GM23338 (cell line): ENCODE data around the gene SLC5A5. TPM values are rescaled to one million over a fixed set of nuclear protein-coding genes. Genes with fewer than 3 reads are reported as not detected.
A peak's percentile ranks its signal among the peaks of the same experiment; 100 is the strongest.

Experiments used
- ATAC-seq: fragments of 200-7000 bp; cut with Tn5 transposase; 3 replicates; pipeline ENCODE4 v1.9.1; 2020
- DNase-seq: peaks from one replicate; pipeline ENCODE4 v3.0.0-alpha.2; 2015; ENCODE audit warnings: low spot score
- H2AFZ ChIP-seq: fragments of 200-600 bp; sonication (generic); 2 replicates; pipeline ENCODE4 v1.8.0; 2016; ENCODE audit warnings: antibody characterized with exemption, mild to moderate bottlenecking, moderate library complexity
- H3F3A ChIP-seq: fragments of 200-600 bp; sonication (generic); replicated peaks from 2 replicates; pipeline ENCODE4 v1.8.0; 2017; ENCODE audit warnings: antibody characterized with exemption, mixed run types, low read depth
- H3K27ac ChIP-seq: fragments of 200-600 bp; sonication (generic); 2 replicates; pipeline ENCODE4 v1.6.1; 2016; ENCODE audit warnings: low read depth
- H3K27me3 ChIP-seq: fragments of 200-600 bp; sonication (generic); 2 replicates; pipeline ENCODE4 v1.8.0; 2016; ENCODE audit warnings: mild to moderate bottlenecking, mixed run types, moderate library complexity; ENCODE audit not compliant: insufficient read depth
- H3K36me3 ChIP-seq: fragments of 200-600 bp; sonication (generic); 2 replicates; pipeline ENCODE4 v1.8.0; 2016; ENCODE audit warnings: mild to moderate bottlenecking; ENCODE audit not compliant: insufficient read depth
- H3K4me1 ChIP-seq: fragments of 200-600 bp; sonication (generic); 2 replicates; pipeline ENCODE4 v1.8.0; 2016; ENCODE audit warnings: mild to moderate bottlenecking, moderate library complexity; ENCODE audit not compliant: insufficient read depth
- H3K4me2 ChIP-seq: fragments of 200-600 bp; sonication (generic); 2 replicates; pipeline ENCODE4 v1.7.1; 2017; ENCODE audit warnings: mixed run types
- H3K4me3 ChIP-seq: fragments of 200-600 bp; sonication (generic); 2 replicates; pipeline ENCODE4 v1.6.1; 2016; ENCODE audit warnings: mixed run types
- H3K79me2 ChIP-seq: fragments of 200-600 bp; sonication (generic); replicated peaks from 2 replicates; pipeline ENCODE4 v1.8.0; 2017; ENCODE audit warnings: mild to moderate bottlenecking; ENCODE audit not compliant: insufficient read depth
- H3K9me2 ChIP-seq: fragments of 200-600 bp; sonication (generic); 2 replicates; pipeline ENCODE4 v1.8.0; 2017; ENCODE audit not compliant: insufficient read depth
- H4K20me1 ChIP-seq: fragments of 200-600 bp; sonication (generic); replicated peaks from 2 replicates; pipeline ENCODE4 v1.8.0; 2017; ENCODE audit warnings: mild to moderate bottlenecking; ENCODE audit not compliant: insufficient read depth
- H3K27ac Mint-ChIP-seq: 2 replicates; pipeline ENCODE4 v1.8.0; 2020; ENCODE audit warnings: inconsistent platforms, mild to moderate bottlenecking, moderate library complexity, mixed read lengths
- H3K27me3 Mint-ChIP-seq: 3 replicates; pipeline ENCODE4 v1.8.0; 2022; ENCODE audit warnings: low read depth, mild to moderate bottlenecking, moderate library complexity, mixed read lengths, inconsistent platforms; ENCODE audit not compliant: insufficient read depth, poor library complexity
- H3K36me3 Mint-ChIP-seq: 3 replicates; pipeline ENCODE4 v1.8.0; 2021; ENCODE audit warnings: low read depth, mild to moderate bottlenecking, inconsistent platforms, moderate library complexity, mixed read lengths
- H3K4me1 Mint-ChIP-seq: 3 replicates; pipeline ENCODE4 v1.8.0; 2020; ENCODE audit warnings: mild to moderate bottlenecking, inconsistent platforms, mixed read lengths
- H3K4me3 Mint-ChIP-seq: 3 replicates; pipeline ENCODE4 v1.8.0; 2021; ENCODE audit warnings: moderate library complexity, mild to moderate bottlenecking, inconsistent platforms, mixed read lengths
- H3K9me3 Mint-ChIP-seq: 3 replicates; pipeline ENCODE4 v1.8.0; 2020; ENCODE audit warnings: moderate library complexity, mild to moderate bottlenecking, inconsistent platforms, mixed read lengths
- EZH2phosphoT487 ChIP-seq: fragments of 200-600 bp; sonication (generic); IDR thresholded peaks from one replicate; pipeline ENCODE4 v1.8.1; 2018; ENCODE audit warnings: antibody characterized with exemption; ENCODE audit not compliant: unreplicated experiment
- NANOG ChIP-seq: IDR thresholded peaks from 2 replicates; pipeline ENCODE4 v1.6.1; 2016; ENCODE audit warnings: antibody characterized with exemption, borderline replicate concordance
- STAT1 ChIP-seq: IDR thresholded peaks from one replicate; pipeline ENCODE4 v1.6.1; 2016; ENCODE audit warnings: antibody characterized with exemption; ENCODE audit not compliant: unreplicated experiment
- ZNF114 ChIP-seq: fragments of 250-450 bp; sonication (Bioruptor Pico); IDR thresholded peaks from 2 replicates; pipeline ENCODE4 v1.5.0; 2020; ENCODE audit warnings: mild to moderate bottlenecking, moderate library complexity
- ZNF331 ChIP-seq: fragments of 250-450 bp; sonication (Bioruptor Pico); IDR thresholded peaks from 2 replicates; pipeline ENCODE4 v1.5.0; 2020; ENCODE audit warnings: low read depth, mild to moderate bottlenecking, moderate library complexity
- polyA plus RNA-seq: library from polyadenylated mRNA; unstranded; fragments of >200 nt; fragmentation: Nextera tagmentation; extraction: Ambion mirVana; gene quantifications from 2 replicates; pipeline ENCODE4 v1.2.1, GENCODE V29; 2016
- total RNA-seq: library from RNA; depleted of rRNA; stranded (reverse); fragments of >200 nt; shearing (Covaris generic); gene quantifications from 2 replicates; pipeline ENCODE4 v1.2.3, GENCODE V29; 2014
- TF ChIP-seq, protein P1 (sequence below): fragments of 250-450 bp; sonication (Bioruptor Pico); IDR thresholded peaks from 2 replicates; pipeline ENCODE4 v1.5.0; 2020; ENCODE audit warnings: mild to moderate bottlenecking, moderate library complexity
- TF ChIP-seq, protein P2 (sequence below): IDR thresholded peaks from one replicate; pipeline ENCODE4 v1.6.1; 2018; ENCODE audit warnings: antibody characterized with exemption; ENCODE audit not compliant: unreplicated experiment

SLC5A5 gene
- total and polyA plus RNA-seq, 2 experiments from 2014 or later, result 1.0 to 2.1 TPM

DNA sequence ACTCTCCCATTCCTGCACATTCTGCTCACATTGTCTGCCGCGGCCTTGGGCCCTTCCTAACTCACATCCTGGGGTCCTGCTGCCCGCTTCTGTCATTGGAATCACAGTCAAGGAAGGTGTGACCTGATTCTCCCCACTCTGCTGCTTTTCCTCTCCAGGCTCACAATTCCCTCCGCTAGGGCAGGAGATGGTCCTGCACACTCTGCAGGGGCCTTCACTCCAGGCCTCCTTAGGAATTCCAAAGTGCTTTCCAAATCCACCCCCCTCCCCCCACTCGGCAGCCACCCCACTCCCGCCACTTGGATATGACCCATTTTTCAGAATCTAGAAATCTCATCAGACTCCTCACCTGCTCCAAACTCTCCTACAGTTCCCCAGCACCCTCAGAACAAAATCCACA is 3.1 kb upstream of the SLC5A5 start (continued):
- no peak for TF ChIP-seq EZH2phosphoT487

DNA sequence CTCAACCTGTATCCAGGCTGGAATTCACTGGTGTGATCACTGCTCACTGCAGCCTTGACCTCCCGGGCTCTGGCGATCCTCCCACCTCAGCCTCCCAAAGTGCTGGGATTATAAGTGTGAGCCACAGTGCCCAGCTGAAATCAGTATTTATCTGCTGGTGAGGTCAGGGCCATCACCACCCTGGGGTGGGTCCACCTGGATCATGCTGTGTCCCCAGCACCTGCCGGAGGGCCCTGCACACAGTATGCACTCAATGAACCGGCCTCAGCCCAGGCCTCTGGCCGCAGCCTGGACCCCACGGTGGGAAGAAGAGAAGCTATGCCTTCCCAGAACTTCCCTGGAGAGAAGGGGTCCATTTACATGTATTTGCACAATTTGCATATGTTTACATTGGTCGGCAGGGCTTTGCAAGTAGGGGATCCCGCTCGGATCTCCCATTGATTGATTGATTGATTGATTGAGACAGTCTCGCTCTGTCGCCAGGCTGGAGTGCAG is 2.6 kb upstream of the SLC5A5 start:
- peaks cover 3% of the 10 kb centered on the region; the same call in 1 of the 2 replicates for H3K36me3 ChIP-seq
- H3K79me2 ChIP-seq, result no peaks in the 10 kb centered on the region
- peaks cover 12% of the 10 kb centered on the region for H3K4me1 Mint-ChIP-seq
- H3K4me1 ChIP-seq, result peaks cover 12% of the 10 kb centered on the region; the same call in 1 of the 2 replicates
- 0 out of 2 replicates have a peak overlapping the region, but pooled peaks have one; percentile 21 for H3K27ac ChIP-seq
- H3K9me2 ChIP-seq, result no peaks in the 10 kb centered on the region
- H3K4me3 ChIP-seq, result peak overlapping the region; percentile 41; the same call in 1 of the 2 replicates
- no peaks in the 10 kb centered on the region for H3K9me3 Mint-ChIP-seq
- H3K27me3 Mint-ChIP-seq, result peaks cover 50% of the 10 kb centered on the region
- H3K36me3 Mint-ChIP-seq, result peaks cover 18% of the 10 kb centered on the region
- peak overlapping the region; percentile 74 for H3K4me2 ChIP-seq
- H3K27me3 ChIP-seq, result peaks cover 41% of the 10 kb centered on the region
- no peak for TF ChIP-seq NANOG
- TF ChIP-seq, protein P1, sequence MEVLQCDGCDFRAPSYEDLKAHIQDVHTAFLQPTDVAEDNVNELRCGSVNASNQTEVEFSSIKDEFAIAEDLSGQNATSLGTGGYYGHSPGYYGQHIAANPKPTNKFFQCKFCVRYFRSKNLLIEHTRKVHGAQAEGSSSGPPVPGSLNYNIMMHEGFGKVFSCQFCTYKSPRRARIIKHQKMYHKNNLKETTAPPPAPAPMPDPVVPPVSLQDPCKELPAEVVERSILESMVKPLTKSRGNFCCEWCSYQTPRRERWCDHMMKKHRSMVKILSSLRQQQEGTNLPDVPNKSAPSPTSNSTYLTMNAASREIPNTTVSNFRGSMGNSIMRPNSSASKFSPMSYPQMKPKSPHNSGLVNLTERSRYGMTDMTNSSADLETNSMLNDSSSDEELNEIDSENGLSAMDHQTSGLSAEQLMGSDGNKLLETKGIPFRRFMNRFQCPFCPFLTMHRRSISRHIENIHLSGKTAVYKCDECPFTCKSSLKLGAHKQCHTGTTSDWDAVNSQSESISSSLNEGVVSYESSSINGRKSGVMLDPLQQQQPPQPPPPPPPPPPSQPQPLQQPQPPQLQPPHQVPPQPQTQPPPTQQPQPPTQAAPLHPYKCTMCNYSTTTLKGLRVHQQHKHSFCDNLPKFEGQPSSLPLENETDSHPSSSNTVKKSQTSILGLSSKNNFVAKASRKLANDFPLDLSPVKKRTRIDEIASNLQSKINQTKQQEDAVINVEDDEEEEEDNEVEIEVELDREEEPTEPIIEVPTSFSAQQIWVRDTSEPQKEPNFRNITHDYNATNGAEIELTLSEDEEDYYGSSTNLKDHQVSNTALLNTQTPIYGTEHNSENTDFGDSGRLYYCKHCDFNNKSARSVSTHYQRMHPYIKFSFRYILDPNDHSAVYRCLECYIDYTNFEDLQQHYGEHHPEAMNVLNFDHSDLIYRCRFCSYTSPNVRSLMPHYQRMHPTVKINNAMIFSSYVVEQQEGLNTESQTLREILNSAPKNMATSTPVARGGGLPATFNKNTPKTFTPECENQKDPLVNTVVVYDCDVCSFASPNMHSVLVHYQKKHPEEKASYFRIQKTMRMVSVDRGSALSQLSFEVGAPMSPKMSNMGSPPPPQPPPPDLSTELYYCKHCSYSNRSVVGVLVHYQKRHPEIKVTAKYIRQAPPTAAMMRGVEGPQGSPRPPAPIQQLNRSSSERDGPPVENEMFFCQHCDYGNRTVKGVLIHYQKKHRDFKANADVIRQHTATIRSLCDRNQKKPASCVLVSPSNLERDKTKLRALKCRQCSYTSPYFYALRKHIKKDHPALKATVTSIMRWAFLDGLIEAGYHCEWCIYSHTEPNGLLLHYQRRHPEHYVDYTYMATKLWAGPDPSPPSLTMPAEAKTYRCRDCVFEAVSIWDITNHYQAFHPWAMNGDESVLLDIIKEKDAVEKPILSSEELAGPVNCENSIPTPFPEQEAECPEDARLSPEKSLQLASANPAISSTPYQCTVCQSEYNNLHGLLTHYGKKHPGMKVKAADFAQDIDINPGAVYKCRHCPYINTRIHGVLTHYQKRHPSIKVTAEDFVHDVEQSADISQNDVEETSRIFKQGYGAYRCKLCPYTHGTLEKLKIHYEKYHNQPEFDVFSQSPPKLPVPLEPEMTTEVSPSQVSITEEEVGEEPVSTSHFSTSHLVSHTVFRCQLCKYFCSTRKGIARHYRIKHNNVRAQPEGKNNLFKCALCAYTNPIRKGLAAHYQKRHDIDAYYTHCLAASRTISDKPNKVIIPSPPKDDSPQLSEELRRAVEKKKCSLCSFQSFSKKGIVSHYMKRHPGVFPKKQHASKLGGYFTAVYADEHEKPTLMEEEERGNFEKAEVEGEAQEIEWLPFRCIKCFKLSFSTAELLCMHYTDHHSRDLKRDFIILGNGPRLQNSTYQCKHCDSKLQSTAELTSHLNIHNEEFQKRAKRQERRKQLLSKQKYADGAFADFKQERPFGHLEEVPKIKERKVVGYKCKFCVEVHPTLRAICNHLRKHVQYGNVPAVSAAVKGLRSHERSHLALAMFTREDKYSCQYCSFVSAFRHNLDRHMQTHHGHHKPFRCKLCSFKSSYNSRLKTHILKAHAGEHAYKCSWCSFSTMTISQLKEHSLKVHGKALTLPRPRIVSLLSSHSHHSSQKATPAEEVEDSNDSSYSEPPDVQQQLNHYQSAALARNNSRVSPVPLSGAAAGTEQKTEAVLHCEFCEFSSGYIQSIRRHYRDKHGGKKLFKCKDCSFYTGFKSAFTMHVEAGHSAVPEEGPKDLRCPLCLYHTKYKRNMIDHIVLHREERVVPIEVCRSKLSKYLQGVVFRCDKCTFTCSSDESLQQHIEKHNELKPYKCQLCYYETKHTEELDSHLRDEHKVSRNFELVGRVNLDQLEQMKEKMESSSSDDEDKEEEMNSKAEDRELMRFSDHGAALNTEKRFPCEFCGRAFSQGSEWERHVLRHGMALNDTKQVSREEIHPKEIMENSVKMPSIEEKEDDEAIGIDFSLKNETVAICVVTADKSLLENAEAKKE (CRISPR knock-in tag), result 0 out of 2 replicates have a peak, but pooled peaks have one; percentile 16
- TF ChIP-seq STAT1, result no peak
- TF ChIP-seq, protein P2, sequence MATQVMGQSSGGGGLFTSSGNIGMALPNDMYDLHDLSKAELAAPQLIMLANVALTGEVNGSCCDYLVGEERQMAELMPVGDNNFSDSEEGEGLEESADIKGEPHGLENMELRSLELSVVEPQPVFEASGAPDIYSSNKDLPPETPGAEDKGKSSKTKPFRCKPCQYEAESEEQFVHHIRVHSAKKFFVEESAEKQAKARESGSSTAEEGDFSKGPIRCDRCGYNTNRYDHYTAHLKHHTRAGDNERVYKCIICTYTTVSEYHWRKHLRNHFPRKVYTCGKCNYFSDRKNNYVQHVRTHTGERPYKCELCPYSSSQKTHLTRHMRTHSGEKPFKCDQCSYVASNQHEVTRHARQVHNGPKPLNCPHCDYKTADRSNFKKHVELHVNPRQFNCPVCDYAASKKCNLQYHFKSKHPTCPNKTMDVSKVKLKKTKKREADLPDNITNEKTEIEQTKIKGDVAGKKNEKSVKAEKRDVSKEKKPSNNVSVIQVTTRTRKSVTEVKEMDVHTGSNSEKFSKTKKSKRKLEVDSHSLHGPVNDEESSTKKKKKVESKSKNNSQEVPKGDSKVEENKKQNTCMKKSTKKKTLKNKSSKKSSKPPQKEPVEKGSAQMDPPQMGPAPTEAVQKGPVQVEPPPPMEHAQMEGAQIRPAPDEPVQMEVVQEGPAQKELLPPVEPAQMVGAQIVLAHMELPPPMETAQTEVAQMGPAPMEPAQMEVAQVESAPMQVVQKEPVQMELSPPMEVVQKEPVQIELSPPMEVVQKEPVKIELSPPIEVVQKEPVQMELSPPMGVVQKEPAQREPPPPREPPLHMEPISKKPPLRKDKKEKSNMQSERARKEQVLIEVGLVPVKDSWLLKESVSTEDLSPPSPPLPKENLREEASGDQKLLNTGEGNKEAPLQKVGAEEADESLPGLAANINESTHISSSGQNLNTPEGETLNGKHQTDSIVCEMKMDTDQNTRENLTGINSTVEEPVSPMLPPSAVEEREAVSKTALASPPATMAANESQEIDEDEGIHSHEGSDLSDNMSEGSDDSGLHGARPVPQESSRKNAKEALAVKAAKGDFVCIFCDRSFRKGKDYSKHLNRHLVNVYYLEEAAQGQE, result no peak
- TF ChIP-seq ZNF114 (CRISPR knock-in tag), result no peak
- TF ChIP-seq ZNF331, result no peak
- TF ChIP-seq EZH2phosphoT487, result no peak
- H3K4me3 Mint-ChIP-seq, result peak overlapping the region; percentile 12; the same call in 1 of the 3 replicates
- H3K27ac Mint-ChIP-seq, result 0 out of 2 replicates have a peak overlapping the region, but pooled peaks have one; percentile 2
- H4K20me1 ChIP-seq, result 0 out of 2 replicates have a peak, but pooled peaks cover 9% of the 10 kb centered on the region
- ATAC-seq (peak; percentile 22), DNase-seq (peak; percentile 91)
- peaks cover 30% of the 10 kb centered on the region for H3F3A ChIP-seq
- no peak overlapping the region for H2AFZ ChIP-seq
